OCI-LY7 (cell line): ENCODE measurements around the gene RNF220. TPM values are rescaled to one million over a fixed set of nuclear protein-coding genes. Genes with fewer than 3 reads are reported as not detected.

ENCODE experiments used
- BruUV-seq: library from RNA; stranded (reverse); fragments of 400-500 nt; replicated peaks from 2 replicates; lab custom pipeline; 2021; lab: Mats Ljungman, UMichigan
- CTCF ChIA-PET: fragments of 300-600 bp; sonication (Branson Sonifier 250); formaldehyde crosslinking; loops from one replicate; lab custom pipeline; 2022; ENCODE audit warnings: antibody characterized with exemption; ENCODE audit not compliant: unreplicated experiment; lab: Charles Lee
- POLR2A ChIA-PET: fragments of 300-600 bp; sonication (Branson Sonifier 250); formaldehyde crosslinking; loops from one replicate; lab custom pipeline; 2022; ENCODE audit warnings: antibody characterized with exemption; lab: Charles Lee
- DNase-seq: peaks from one replicate; pipeline ENCODE4 v3.0.0-alpha.2; 2015; ENCODE audit warnings: low spot score
- H2AFZ ChIP-seq: fragments of 200-600 bp; sonication (generic), shearing (Covaris generic); 2 replicates; pipeline ENCODE4 v1.6.1; 2014; ENCODE audit warnings: mild to moderate bottlenecking, antibody characterized with exemption, low read length, moderate library complexity
- H3K27ac ChIP-seq: fragments of 200-600 bp; sonication (generic); 2 replicates; pipeline ENCODE4 v1.5.1; 2014; ENCODE audit warnings: mixed run types, low read depth, mild to moderate bottlenecking, moderate library complexity, low read length, inconsistent platforms; ENCODE audit not compliant: poor library complexity, severe bottlenecking
- H3K36me3 ChIP-seq: fragments of 200-600 bp; sonication (generic); 2 replicates; pipeline ENCODE4 v1.6.1; 2014; ENCODE audit warnings: mild to moderate bottlenecking, antibody characterized with exemption, low read length, moderate library complexity, mixed read lengths; ENCODE audit not compliant: insufficient read depth
- H3K4me1 ChIP-seq: fragments of 200-600 bp; sonication (generic); 2 replicates; pipeline ENCODE4 v1.5.1; 2014; ENCODE audit warnings: mild to moderate bottlenecking, low read length; ENCODE audit not compliant: insufficient read depth, poor library complexity, severe bottlenecking
- H3K4me2 ChIP-seq: fragments of 200-600 bp; sonication (generic); 2 replicates; pipeline ENCODE4 v1.6.1; 2014; ENCODE audit warnings: mild to moderate bottlenecking, low read length
- H3K4me3 ChIP-seq: fragments of 200-600 bp; sonication (generic); 2 replicates; pipeline ENCODE4 v1.5.1; 2014; ENCODE audit warnings: mild to moderate bottlenecking, low read depth, low read length; ENCODE audit not compliant: poor library complexity, severe bottlenecking
- H3K79me2 ChIP-seq: fragments of 200-600 bp; sonication (generic); 2 replicates; pipeline ENCODE4 v1.6.1; 2016; ENCODE audit warnings: low read depth, mild to moderate bottlenecking, low read length, moderate library complexity, mixed read lengths; ENCODE audit not compliant: insufficient read depth
- H3K9me2 ChIP-seq: fragments of 200-600 bp; sonication (generic); 2 replicates; pipeline ENCODE4 v1.6.1; 2016; ENCODE audit warnings: mild to moderate bottlenecking, low read length, mixed read lengths; ENCODE audit not compliant: insufficient read depth
- H3K9me3 ChIP-seq: fragments of 200-600 bp; sonication (generic); 2 replicates; pipeline ENCODE4 v1.6.1; 2014; ENCODE audit warnings: mild to moderate bottlenecking, mixed run types, low read length, mixed read lengths
- H4K20me1 ChIP-seq: fragments of 200-600 bp; sonication (generic); 2 replicates; pipeline ENCODE4 v1.6.1; 2014; ENCODE audit warnings: mild to moderate bottlenecking, antibody characterized with exemption, low read length, moderate library complexity, mixed read lengths; ENCODE audit not compliant: insufficient read depth
- CTCF ChIP-seq: fragments of 200-600 bp; sonication (generic); conservative IDR thresholded peaks from 2 replicates; pipeline ENCODE4 v1.5.1; 2014; ENCODE audit warnings: mild to moderate bottlenecking, antibody characterized with exemption, low read length, moderate library complexity, mixed read lengths
- EZH2phosphoT487 ChIP-seq: fragments of 200-600 bp; sonication (generic); IDR thresholded peaks from 2 replicates; pipeline ENCODE4 v1.6.1; 2018; ENCODE audit warnings: low read depth, borderline replicate concordance, mild to moderate bottlenecking, mixed run types, antibody characterized with exemption, low read length, moderate library complexity, mixed read lengths
- intact Hi-C: fragments of 100-400 bp; cut with micrococcal nuclease; formaldehyde crosslinking; loops from one replicate; pipeline ENCODE4 v1.10.0; 2022; ENCODE audit not compliant: unreplicated experiment
- total RNA-seq, 2 experiments: library from RNA; depleted of rRNA in 1 of 2; stranded (reverse); fragments of >200 nt in 1 of 2; shearing (Covaris generic) in 1 of 2; gene quantifications; 2 replicates each; pipeline ENCODE4 v1.2.3, GENCODE V29; 2014 to 2022

The RNF220 gene
- total RNA-seq, 2 experiments from 2014 or later, result 82.3 to 85.5 TPM

GRCh38 chr1:44641126-44642102, 236.4 kb downstream of the RNF220 start:
- Histone ChIP-seq H3K27ac (no peak overlapping the region), H4K20me1 (no peaks in the 10 kb centered on the region; the same call in 1 of the 2 replicates), H3K36me3 (peaks cover 98% of the 10 kb centered on the region), H3K4me1 (no peaks in the 10 kb centered on the region), H3K9me3 (no peaks in the 10 kb centered on the region), H2AFZ (no peak overlapping the region), H3K4me3 (no peak overlapping the region), H3K79me2 (no peaks in the 10 kb centered on the region), H3K4me2 (no peak overlapping the region), H3K9me2 (no peaks in the 10 kb centered on the region)
- DNase-seq, result no peak
- intact Hi-C loops, result no loop called here
- BruUV-seq, result no TSS peak
- no peak for TF ChIP-seq CTCF
- no peak for TF ChIP-seq EZH2phosphoT487
- CTCF ChIA-PET, result no interaction called here
- POLR2A ChIA-PET, result no interaction called here

DNA sequence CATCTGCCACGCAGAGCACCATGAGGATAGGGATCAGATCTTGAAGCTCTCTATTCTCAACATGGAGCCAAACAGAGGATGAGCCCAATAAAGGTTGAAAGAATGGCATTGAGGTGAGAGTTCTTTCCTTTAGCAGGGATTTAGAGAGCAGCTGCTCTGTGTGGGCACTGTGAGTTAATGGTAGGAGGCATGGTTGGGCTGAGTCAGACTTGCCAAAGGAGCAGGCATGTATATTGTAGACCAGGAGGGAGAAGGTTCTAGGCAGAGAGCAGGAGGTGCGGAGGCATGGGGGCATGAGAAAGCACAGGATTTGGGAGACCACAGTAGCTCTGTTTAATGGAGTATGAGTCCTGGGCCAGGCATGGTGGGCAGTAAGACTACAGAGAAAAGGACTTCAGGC, 237.2 kb downstream of the RNF220 start:
- Histone ChIP-seq H3K79me2 (no peaks in the 10 kb centered on the region), H3K4me2 (no peak overlapping the region), H3K9me2 (no peaks in the 10 kb centered on the region), H3K36me3 (peaks cover 98% of the 10 kb centered on the region), H2AFZ (no peak overlapping the region), H3K4me1 (no peaks in the 10 kb centered on the region), H3K4me3 (no peak overlapping the region), H4K20me1 (no peaks in the 10 kb centered on the region; the same call in 1 of the 2 replicates), H3K9me3 (no peaks in the 10 kb centered on the region), H3K27ac (no peak overlapping the region)
- ChIA-PET CTCF (no interaction called here), POLR2A (interaction anchor here (0.8 kb wide), 1 partner anchor 10 kb away, joined by 3 read pairs; no protein-coding TSS in a partner anchor)
- TF ChIP-seq CTCF, result no peak
- TF ChIP-seq EZH2phosphoT487, result no peak
- intact Hi-C loops, result no loop called here
- DNase-seq, result no peak
- BruUV-seq, result no TSS peak

DNA sequence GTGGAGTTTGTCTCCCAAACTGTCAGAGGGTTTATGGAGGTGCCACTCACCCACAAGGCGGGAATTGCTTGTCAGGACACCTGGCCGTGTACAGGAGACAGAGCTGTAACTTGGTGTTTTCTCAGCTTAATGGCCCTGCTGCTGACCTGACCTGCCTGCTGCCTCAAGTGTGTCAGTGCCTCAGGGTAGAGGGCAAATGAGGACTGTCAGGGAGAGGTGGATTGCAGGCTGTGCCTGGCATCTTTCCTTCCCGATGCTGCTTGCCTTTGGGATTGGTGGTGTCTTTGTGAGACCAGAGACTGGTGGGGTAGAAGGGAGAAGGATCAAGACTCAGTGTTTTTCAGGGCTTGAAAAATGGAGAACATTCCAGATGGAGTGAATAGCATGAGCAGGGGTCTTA, 237.9 kb downstream of the RNF220 start:
- Histone ChIP-seq H3K36me3 (peaks cover 98% of the 10 kb centered on the region), H3K4me1 (no peaks in the 10 kb centered on the region), H2AFZ (no peak overlapping the region), H3K9me3 (no peaks in the 10 kb centered on the region), H3K79me2 (no peaks in the 10 kb centered on the region), H3K9me2 (no peaks in the 10 kb centered on the region), H3K4me3 (no peak overlapping the region), H4K20me1 (no peaks in the 10 kb centered on the region; the same call in 1 of the 2 replicates), H3K4me2 (no peak overlapping the region), H3K27ac (no peak overlapping the region)
- no peak for TF ChIP-seq CTCF
- no peak for TF ChIP-seq EZH2phosphoT487
- ChIA-PET POLR2A (interaction anchor here (0.8 kb wide), 1 partner anchor 11 kb away, joined by 3 read pairs; no protein-coding TSS in a partner anchor), CTCF (no interaction called here)
- no peak for DNase-seq
- intact Hi-C loops, result no loop called here
- no TSS peak for BruUV-seq
